CD4-positive, alpha-beta T cell treated with Interleukin-12 subunit alpha and Interleukin-12 subunit beta, for 1 hour (primary cell): Measurements from ENCODE around the gene CTBS.
"Not testable (repeated sequence)": the region's sequence is repeated elsewhere in the genome, so short reads cannot be mapped to it uniquely, and the experiment has no call there.

Experiments used
- DNase-seq: peaks from one replicate; pipeline ENCODE4 v3.0.0-alpha.2; 2020

The CTBS gene, protein sequence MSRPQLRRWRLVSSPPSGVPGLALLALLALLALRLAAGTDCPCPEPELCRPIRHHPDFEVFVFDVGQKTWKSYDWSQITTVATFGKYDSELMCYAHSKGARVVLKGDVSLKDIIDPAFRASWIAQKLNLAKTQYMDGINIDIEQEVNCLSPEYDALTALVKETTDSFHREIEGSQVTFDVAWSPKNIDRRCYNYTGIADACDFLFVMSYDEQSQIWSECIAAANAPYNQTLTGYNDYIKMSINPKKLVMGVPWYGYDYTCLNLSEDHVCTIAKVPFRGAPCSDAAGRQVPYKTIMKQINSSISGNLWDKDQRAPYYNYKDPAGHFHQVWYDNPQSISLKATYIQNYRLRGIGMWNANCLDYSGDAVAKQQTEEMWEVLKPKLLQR

DNA sequence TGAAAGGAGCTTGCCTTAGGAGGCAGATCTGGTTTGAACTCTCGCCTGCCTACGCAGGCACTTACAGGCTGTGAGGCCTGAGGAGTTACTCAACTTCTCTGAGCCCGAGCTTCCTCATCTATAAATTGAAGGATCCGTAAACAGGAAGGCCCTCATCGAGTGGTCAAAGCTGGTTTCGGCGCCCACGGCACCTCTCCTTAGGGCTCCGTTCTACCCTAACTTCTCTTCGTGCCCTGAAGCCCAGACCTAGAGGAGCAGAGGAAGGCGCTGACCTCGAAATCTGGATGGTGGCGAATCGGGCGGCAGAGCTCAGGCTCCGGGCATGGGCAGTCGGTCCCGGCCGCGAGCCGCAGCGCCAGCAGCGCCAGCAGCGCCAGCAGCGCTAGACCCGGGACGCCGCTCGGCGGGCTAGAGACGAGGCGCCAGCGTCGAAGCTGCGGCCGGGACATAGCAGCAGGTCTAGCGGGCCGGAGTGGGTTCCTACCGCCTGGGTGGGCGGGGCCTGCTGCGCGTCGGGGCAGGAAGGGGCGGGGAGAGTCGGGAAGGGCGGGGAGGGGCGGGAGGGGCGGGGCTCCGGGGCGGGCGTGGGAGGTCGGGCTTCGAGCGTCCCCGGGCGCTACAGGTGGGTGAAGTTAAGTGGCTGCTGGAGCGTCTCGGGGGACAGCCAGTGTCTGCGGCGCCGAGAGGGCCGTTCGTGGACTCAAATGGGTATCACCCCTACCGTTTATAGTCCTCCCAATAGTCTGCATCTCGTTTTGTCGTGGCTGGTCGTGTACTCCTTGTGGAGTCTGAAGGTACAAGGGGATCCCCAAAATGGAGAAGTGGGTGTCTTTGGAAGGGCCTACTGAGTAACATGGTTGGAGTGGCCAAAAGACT, at the start of gene CTBS:
Gene CTBS, minus strand, starts transcription at position 474 of the 876 bp plus-strand sequence. Its CDS starts 25 bp downstream, at position 449.
- peak; percentile 90 for DNase-seq

DNA sequence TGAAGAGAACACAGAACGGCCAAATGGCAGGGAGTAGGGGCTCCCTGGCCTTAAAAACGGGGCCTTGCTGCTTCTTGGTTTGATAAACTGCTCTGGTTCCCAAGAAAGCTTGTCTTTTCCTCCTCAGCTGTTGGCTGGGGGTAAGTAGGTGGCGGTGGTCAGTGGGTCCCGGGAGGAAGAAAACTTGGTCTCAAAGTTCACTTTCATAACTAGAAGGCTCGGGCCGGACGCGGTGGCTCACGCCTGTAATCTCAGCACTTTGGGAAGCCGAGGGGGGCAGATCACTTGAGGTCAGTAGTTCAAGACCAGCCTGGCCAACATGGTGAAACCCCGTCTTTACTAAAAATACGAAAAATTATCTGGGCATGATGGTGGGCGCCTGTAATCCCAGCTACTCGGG, 47.3 kb upstream of the CTBS start:
- no peak for DNase-seq

DNA sequence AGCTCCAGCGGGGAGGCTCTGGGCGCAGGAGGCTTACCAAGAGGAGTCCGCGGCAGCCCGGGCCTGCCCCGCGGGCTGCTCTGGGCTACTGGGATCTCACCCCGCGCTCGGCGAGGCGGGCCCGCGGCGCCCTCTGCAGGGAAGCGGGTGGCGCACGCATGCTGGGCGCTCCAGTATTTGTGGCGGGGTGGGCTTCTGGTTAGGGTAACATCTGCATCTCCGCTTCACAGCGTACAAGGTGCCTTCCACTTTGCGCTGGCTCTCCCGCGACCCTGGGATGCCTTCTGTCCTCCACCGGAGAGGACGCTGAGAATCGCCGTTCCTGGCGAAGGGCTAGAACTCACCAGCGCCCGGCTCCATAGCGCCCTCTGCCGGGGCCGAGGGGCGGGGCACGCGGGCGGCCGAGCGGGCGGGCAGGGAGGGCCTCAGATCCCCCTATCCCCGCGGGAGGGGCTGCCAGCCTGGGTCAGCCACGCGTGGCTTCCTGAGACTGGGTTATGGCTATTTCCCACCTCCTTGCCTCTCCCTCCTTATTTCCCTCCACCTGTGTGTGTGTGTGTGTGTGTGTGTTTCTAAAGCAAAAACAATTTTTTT, 46.6 kb upstream of the CTBS start:
- peak; percentile 83 for DNase-seq

DNA sequence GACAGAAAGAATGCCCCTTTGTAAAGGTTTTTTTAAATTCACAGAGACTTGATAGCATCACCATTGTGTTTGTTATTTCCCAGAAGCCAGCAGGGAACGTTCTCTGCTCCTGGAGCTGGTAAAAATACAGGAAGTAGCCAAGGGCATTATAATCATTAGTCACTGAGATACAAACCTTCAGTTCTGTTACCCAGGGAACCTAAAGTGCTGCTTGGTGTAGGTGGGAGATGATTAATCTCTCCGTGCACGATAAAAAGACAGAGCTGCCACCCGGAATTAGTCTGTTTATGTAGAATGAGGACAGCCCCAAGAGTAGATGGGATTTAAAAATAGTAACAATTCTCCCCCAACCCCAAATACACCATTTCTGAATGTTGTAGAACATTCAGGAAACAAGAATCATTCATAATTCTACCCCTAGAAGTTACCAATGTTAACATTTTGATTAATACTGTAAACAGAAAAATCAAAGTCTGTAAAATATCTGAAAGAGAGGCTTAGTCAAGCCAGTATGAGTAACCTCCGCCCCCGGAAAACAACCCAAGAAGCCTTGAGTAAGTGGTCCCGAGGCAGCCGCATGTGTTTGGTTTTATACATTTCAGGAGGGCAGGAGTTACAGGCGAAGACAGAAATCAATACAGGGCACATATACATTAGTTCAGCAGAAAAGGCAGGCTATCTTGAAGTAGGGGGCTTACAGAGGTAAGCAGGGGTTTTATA, 45.3 kb upstream of the CTBS start:
- DNase-seq, result no peak

DNA sequence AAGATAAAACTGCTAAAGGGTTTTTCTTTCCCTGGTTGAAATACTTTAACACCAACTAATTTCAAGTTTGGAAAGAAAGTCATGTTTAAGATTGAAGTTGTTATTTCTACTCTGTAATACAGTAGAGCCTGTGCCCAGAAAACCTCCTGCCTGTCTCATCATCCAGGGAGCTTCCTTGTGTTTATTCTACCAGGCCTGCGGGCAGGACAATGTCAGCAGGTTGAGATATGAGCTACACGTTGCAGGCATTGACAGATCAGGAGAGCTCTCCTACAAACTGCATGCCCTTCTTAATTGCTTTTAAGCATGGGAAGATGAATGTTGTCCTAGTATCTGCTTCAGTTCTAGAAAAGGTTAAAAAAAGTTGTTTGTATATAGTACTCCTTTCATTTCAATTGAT, 43.1 kb upstream of the CTBS start:
- no peak for DNase-seq

DNA sequence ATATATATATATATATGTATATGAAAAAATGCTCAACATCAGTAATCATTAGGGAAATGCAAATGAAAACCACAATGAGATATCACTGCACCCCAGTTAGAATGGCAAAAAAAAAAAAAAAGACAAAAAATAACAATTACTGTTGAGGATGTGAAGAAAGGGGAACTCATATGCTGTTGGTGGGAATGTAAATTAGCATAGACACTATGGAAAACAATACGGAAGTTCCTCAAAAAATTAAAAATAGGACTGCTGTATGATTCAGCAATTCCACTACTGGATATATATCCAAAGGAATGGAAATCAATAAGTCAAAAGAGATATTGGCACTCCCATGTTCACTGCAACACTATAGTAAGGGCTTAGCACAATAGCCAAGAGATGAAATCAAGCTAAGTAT, 41.5 kb upstream of the CTBS start:
- DNase-seq, result no peak

DNA sequence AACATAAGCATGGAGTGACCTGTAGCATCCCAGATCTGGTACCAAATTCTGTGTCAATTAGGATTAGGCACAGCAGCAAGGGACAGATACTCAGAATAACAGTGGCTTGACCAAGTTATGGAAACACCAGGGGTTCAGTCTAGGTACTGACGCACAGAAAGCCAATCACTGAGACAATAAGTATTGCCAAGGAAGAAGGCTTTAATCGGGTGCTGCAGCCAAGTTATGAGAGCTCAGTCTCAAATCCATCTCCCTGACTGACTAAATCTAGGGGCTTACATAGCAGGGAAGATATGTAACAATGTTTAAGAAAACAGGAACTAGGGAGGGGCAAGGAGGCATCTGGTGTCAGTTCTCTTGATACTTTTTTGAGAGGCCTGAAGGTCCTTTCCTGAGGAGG, 39.6 kb upstream of the CTBS start:
- DNase-seq, result no peak

DNA sequence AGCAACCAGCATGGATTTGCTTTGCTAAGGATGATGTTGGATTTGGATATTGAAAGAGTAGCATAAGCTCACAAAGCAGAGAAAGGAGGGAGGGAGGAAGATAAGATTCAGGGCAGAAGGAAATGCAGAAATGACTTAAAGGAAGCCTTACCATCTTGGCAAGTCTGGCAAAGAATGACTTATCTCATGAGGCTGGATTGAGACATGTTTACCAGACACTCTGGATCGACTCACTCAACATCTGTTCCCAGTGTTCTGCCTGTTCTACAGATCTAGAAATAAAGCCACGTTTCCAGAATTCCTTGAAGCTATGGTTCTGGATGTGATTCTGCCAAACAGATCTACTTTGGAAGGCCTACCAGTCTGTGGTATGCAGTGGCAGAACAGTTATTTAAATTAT, 38.8 kb upstream of the CTBS start:
- no peak for DNase-seq

DNA sequence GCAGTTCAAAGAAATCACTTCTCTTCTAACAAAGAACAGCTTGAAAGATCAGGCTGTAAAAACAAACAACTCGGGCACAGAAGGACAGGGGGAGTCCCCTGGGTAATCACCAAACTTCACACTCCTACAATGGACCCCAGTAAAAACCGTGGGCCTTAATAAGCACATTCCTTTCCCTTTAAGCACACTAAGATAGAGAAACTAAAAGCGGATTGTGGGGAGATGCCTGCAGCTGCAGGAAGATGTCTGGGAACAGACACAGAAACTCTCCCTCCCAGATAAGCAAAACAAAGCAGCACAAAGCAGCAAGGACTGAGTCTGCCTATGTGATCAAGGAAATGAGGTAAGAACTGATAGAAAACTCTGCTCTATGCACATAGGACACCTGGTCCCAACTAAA, 37.6 kb upstream of the CTBS start:
- no peak for DNase-seq

DNA sequence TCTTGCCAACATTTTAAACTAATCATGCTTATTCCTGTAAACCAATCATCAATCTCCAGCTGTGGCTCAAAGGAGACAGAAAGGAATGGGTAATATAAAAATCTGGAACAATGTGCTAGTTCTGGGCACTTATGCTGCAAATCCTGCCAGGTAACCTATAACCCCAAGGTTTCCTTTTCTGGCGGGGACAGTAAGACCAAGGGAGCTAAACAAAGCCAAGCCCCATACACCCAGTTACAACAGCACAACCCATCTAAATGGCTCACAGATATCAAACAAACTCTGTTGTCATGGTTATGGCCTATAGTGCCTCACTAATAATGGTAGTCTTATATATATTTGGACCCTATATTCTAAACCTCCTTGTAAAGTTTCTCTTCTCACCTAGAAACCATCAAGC, 36.9 kb upstream of the CTBS start:
- DNase-seq, result no peak

DNA sequence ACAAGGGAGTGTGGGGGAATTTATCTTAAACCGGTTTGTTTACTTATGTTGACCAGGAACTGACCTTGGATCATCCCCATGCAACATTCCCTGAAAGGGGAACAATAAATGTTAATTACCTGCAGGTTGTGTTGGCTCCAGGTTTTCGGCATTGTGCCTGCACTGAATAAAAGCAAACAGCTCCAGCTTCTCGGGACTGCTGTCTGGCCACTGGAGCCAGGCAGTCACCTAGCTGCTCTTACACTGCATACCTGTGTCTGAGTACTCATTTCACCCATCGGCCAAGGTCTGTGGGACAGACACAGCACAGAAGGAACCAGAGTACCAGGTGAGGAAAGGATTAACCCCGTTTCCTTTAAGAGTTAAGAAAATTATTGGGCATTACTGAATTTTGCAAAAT, 32.7 kb upstream of the CTBS start:
- DNase-seq, result no peak

DNA sequence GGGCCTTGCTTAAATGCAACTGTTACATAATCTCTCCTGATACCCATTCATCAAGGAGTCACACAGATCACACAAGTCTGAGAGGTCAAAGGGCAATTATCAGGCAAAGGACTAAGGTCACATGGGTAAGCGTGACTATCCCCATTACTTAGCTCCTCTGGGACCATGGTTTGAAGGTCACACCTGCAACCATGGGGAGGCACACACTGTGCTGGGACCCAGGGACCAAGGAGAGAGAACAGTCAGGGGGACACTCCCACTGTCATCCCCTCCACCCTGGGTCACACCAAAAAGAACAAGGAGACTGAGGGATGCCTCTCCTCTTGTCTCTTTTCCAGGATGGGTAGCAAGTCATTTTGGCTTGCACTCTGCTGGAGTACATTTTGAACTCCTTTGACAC, 30.9 kb upstream of the CTBS start:
- no peak for DNase-seq

DNA sequence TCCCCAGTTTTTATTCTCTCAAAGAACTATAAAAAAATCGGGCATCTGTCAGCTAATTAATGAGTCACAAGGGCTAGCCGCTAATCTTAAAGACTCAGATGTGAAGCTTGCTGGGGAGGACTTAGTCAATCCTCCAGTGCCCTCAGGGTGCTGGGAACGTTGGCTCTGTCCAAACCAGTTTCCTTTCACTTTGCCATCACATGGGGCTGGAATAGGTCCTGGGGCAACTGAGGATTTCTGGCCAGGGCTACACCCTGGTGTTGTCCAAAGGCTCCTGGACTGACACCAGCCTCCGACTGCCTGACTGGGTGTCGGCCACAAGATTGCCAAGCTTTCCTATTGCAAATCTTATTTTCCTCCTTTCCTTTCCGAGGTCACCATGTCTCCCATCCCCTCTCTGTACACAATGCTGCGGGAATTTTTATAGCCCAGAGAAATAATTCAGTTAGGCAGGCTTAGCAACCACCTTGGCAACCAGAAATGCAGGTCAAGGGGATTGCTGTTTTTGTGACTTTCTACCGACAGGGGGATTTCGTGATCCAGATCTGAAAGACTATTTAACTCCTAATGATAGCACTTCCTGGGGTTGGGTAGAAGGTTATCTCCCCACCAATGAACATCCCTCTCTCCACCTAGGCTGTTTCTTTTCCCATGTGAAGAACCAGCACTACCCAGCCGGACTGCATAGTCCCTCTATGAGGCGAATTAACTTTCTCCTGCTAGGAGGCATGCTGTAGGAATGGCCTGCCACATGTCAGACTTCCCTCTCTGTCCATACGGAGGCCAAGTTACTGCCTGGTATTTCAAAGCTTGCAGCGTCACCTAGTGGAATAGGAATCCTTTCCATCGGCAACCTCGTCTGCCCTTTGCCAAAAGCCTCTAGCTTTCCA, 29.9 kb upstream of the CTBS start:
- DNase-seq, result no peak

DNA sequence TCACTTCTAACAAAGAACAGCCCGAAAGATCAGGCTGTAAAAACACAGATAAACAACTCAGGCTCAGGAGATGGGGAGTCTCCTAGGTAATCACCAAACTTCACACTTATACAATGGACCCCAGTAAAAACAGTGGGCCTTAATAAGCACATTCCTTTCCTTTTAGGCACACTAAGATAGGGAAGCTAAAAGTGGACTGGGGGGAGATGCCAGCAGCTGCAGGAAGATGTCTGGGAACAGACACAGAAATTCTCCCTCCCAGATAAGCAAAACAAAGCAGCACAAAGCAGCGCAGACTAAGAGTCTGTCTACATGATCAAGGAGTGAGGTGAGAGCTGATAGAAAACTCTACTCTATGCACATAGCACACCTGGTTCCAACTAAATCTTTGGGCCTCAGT, 29.0 kb upstream of the CTBS start:
- DNase-seq, result no peak

DNA sequence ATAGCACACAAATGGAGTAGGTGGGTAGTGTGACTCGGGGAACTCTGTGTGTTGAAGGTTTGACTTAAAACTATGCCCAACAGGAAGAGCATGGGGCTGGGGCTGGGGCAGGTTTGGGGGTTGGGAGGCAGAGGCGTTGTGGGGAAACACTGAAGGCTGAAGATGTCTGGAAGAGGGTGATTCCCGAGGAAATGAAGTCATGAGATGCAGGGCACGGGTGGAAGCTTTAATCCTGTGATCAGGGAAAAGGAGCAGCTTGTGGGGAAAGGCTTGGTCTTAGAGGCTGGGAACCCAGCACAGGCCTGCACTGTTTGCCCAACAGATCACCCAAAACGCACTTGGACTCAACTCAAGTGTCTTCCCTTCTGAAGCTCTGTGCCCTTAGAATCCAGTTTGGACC, 26.6 kb upstream of the CTBS start:
- DNase-seq, result no peak

DNA sequence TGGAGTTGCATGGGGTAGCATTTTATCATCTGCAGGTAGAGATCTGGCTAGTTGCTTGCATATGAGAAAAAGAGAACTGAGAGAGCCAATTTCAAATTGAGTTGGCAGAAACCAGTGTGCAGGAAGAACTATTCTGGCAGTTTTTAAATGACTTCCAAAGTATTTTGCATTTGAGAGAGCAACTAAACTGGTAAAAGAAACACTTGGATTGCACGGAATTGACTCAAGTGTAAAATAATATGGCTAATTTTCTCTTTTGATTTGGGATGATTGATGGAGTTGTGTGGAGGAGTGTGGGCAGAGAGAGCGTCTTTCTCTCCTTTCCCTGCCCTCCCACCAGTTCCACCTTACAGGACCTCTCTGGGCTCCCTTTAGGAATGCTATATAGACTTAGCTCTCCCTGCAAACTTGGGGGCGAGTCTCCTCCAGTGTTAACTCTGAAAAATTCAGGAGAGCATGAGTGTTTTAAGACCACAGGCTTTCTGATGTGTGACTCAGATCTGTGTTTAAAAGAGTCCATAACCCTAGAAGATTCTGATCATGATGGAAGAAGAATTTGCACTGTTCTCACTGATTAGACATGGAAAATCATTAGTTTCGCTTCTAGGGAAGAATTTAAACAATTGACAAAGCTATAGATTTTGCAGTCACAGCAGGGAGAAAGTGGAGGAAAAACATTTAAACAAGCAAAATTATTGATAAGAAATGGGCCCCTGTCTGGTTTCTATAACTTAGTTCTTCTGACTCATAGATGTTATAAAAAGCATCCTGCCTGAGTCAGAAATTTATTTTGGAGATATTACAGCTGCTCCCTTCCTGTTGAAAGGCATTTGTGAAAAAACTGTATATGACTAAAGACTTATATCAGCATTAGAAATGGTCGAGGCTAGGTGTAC, 24.9 kb upstream of the CTBS start:
- DNase-seq, result no peak

DNA sequence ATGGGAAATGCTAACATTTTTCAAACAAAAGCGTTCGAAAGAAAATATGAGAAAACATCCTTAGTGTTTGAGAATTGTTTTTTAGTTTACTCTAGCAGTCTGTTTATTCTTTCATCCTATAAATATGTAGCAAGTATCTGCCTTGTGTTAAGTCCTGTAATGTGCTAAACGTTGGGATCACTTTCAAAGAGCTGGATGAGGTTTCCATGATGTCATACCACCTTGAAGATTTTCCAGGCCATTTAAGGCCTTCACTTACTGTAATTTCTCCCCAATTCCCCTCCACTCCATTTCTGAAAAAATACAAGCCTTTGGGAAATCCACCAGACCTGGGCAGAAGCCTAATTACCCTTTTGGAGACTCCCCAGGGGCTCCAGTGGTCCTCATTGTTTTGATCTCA, 24.2 kb upstream of the CTBS start:
- DNase-seq, result no peak

DNA sequence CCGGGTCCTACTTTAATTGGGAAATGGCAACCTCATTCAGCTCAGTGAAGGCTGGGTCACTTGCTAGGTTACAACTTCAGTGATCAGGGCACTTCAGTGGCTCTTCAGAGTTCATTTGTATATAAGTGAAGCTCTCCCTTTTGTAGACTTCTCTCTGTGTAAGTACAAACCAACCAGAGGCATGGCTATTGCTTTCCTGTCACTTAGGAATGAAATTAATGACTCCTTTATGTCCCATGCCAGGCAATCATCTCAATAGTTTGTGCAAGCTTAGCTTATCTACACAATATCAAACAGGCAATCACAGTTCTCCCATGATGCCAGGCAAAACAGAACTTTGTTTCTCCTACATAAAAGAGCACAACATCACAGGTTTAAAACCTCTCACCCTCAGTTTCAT, 22.8 kb upstream of the CTBS start:
- no peak for DNase-seq

DNA sequence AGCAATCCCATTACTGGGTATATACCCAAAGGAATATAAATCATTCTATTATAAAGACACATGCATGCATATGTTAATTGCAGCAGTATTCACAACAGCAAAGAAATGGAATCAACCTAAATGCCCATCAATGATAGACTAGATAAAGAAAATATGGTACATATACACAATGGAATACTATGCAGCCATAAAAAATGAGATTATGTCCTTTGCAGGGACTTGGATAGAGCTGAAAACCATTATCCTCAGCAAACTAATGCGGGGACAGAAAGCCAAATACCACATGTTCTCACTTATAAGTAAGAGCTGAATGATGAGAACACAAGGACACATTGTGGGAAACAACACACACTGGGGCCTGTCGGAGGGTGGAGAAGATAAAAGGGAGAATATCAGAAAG, 20.7 kb upstream of the CTBS start:
- not testable (repeated sequence) for DNase-seq

DNA sequence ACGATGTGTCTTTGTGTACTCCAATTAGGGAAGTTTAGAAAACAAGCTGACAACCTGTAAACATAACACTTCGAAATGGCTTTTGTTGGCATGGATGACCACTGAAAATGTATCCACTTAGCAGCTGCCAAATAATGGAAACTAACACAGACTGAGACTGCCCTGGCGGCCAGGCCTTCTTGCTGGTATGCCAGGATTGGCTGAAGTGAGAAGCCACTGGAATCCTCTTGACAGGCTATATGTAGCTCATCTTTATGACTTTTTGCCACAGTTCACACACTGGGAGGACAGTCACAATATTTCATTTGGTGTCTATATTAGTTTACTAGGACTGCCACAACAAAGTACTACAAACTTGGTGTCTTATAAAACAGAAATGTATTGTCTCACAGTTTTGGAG, 12.9 kb upstream of the CTBS start:
- no peak for DNase-seq

DNA sequence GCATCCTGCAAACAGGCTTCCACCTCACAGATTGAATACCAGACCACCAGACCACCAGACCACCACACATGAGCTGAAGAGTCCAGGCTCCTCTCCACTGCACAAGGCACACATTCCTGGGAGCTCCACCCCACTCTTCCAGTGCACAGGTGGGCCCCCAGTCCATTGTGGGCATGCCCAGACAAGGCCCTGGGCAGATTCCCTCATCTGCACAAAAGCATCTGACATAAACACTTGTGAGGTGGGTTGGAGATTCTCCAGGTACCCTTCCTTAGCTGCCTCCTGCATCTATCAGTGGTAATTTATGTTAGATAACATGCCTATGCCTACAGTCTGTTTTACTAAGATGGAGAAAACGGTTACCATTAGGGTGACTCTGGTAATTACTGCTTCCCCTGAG, 11.6 kb upstream of the CTBS start:
- no peak for DNase-seq
